ENCODE measurements around the gene MYT1.

Gene MYT1

GRCh38 chr20:64196847-64197306, 32.6 kb downstream of the MYT1 start:
- Histone ChIP-seq H3K36me3 (no peaks in the 10 kb centered on the region), H3K4me3 (no peak overlapping the region), H3K9me3 (no peaks in the 10 kb centered on the region), H3K27me3 (peaks cover 0 to 57% of the 10 kb centered on the region in 2 donors), H3K27ac (no peak overlapping the region), H3K4me1 (no peaks in the 10 kb centered on the region)
- no peak for DNase-seq
- intact Hi-C loops (cut with DNase I; ENCODE audit: low total_unique reads) = no loop called here
- no peak for TF ChIP-seq CTCF (IDR thresholded peaks at IDR 0.05)

DNA sequence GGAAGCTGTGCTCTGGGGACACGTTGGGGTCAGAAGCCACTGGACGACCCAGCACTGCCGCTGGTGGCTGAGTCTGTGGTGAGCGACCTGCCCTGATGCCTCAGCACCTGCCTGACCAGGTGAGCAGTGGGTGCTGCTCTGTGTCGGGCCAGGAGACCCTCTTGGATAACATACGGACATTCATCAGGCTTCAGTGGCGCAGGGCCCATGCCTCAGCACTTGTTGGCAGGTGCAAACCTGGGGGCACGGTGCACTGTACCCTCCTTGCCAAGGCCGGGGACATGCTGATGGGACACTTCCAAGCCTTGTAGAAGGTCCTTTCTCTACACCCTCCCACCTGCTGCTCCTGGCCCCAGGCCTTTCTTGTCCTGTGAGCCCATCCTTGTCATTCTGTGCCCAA, 34.1 kb downstream of the MYT1 start:
- no peaks in the 10 kb centered on the region for H3K36me3 ChIP-seq
- no peak overlapping the region for H3K27ac ChIP-seq
- H3K9me3 ChIP-seq = no peaks in the 10 kb centered on the region
- no peak overlapping the region for H3K4me3 ChIP-seq
- no peak for DNase-seq
- TF ChIP-seq CTCF (IDR thresholded peaks at IDR 0.05) = no peak
- H3K27me3 ChIP-seq = peaks cover 0 to 48% of the 10 kb centered on the region in 2 donors
- intact Hi-C loops (cut with DNase I; ENCODE audit: low total_unique reads) = no loop called here
- H3K4me1 ChIP-seq = no peaks in the 10 kb centered on the region

- intact Hi-C loops (cut with DNase I; ENCODE audit: low total_unique reads) = no loop called here
These were observed 35.1 kb downstream of the MYT1 start for GRCh38 chr20:64199395-64199794.

DNA sequence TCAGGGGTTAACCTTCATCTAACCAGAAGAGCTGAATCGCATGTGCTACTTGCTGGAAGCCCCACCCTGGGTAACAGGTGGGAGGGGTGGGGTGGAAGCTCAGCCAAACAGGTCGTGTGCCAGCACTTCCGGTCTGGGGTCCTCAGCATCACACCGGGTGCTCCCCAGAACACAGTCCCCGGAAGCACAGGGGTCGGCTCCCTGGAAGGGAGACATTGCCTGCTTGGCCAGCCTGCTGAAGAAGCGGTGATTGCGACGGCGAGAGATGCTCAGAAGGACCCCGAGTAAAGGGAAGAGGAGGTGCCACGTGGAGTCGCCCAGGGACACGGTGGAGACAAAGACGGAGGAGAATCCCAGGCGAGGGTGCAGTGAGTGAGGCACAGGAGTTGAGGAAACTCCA, 36.5 kb downstream of the MYT1 start:
- no peak for TF ChIP-seq CTCF (IDR thresholded peaks at IDR 0.05)
- Histone ChIP-seq H3K27ac (no peak overlapping the region), H3K4me1 (no peaks in the 10 kb centered on the region), H3K4me3 (no peak overlapping the region), H3K9me3 (no peaks in the 10 kb centered on the region), H3K27me3 (peaks cover 0 to 63% of the 10 kb centered on the region in 2 donors), H3K36me3 (no peaks in the 10 kb centered on the region)
- no peak for DNase-seq
- intact Hi-C loops (cut with DNase I; ENCODE audit: low total_unique reads) = no loop called here

More at GRCh38 chr20:64199395-64199794, 35.1 kb downstream of the MYT1 start:
- Histone ChIP-seq H3K4me3 (no peak overlapping the region), H3K4me1 (no peaks in the 10 kb centered on the region), H3K9me3 (no peaks in the 10 kb centered on the region), H3K27ac (no peak overlapping the region), H3K36me3 (no peaks in the 10 kb centered on the region), H3K27me3 (peaks cover 0 to 53% of the 10 kb centered on the region in 2 donors)
- DNase-seq = no peak
- no peak for TF ChIP-seq CTCF (IDR thresholded peaks at IDR 0.05)

GRCh38 chr20:64201653-64202052, 37.4 kb downstream of the MYT1 start:
- Histone ChIP-seq H3K9me3 (no peaks in the 10 kb centered on the region), H3K27me3 (peaks cover 0 to 64% of the 10 kb centered on the region in 2 donors), H3K36me3 (no peaks in the 10 kb centered on the region), H3K4me3 (no peak overlapping the region), H3K4me1 (no peaks in the 10 kb centered on the region), H3K27ac (no peak overlapping the region)
- intact Hi-C loops (cut with DNase I; ENCODE audit: low total_unique reads) = no loop called here
- no peak for DNase-seq
- TF ChIP-seq CTCF (IDR thresholded peaks at IDR 0.05) = no peak

Measured in tibial artery (tissue), 4 donors.